Ovary (tissue), 3 donors: ENCODE results near the gene LRRC61.
"Not testable (repeated sequence)": the region's sequence is repeated elsewhere in the genome, so short reads cannot be mapped to it uniquely, and the experiment has no call there.

Experiments
- EP300 ChIP-seq: sonication (generic); formaldehyde crosslinking; IDR thresholded peaks from one replicate; pipeline ENCODE4 v1.6.1; 2017; ENCODE audit warnings: antibody characterized with exemption
- POLR2A ChIP-seq: fragments of 450-650 bp; IDR thresholded peaks from one replicate; pipeline ENCODE4 v1.6.1; 2017; ENCODE audit warnings: antibody characterized with exemption, mild to moderate bottlenecking, moderate library complexity
- TF ChIP-seq, protein P1 (sequence below), 3 donors: fragments of 450-650 bp in 2 of 3; fragments of 200-600 bp in 1 of 3; IDR thresholded peaks; one replicate each; pipeline versions ENCODE4 v1.5.1 to v1.8.0; 2016 to 2022; ENCODE audit warnings: antibody characterized with exemption in 3 of 3, mild to moderate bottlenecking in 1 of 3
- donor health status: DM: no; HTN: no; CAD: no.

- TF ChIP-seq POLR2A, EP300: not testable (repeated sequence)
- TF ChIP-seq, protein P1, sequence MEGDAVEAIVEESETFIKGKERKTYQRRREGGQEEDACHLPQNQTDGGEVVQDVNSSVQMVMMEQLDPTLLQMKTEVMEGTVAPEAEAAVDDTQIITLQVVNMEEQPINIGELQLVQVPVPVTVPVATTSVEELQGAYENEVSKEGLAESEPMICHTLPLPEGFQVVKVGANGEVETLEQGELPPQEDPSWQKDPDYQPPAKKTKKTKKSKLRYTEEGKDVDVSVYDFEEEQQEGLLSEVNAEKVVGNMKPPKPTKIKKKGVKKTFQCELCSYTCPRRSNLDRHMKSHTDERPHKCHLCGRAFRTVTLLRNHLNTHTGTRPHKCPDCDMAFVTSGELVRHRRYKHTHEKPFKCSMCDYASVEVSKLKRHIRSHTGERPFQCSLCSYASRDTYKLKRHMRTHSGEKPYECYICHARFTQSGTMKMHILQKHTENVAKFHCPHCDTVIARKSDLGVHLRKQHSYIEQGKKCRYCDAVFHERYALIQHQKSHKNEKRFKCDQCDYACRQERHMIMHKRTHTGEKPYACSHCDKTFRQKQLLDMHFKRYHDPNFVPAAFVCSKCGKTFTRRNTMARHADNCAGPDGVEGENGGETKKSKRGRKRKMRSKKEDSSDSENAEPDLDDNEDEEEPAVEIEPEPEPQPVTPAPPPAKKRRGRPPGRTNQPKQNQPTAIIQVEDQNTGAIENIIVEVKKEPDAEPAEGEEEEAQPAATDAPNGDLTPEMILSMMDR (IDR thresholded peaks at IDR 0.05) = peak; percentile 40 to 67 (median 53)
Measured at GRCh38 chr7:150276132-150276695, 46.9 kb upstream of the LRRC61 start.
